HG03039 (cell line): ENCODE data around the gene APBA2.

Experiments
- ATAC-seq: cut with Tn5 transposase; IDR thresholded peaks from one replicate; pipeline ENCODE4 v1.9.1; 2021; ENCODE audit warnings: mild to moderate bottlenecking, moderate library complexity; ENCODE audit not compliant: unreplicated experiment

The APBA2 gene

DNA sequence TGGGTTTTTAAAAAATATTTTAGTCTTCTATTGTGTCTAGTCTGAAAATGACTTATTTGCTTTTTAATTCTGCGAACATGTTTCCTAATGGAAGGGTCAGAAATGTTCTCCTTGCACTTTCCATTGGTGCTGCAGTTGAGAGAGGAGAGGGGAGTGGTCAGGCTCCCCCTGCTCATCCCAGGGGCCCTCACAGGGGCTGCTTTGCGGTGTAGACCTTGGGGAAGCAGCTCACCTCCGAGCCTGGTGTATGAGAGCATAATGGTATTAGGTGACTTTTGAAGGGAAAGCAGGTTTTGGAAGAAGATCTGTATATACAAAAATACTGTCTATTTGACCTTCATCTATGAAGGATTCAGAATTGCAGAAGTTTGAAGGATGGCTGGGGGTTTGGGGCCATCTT lies 28.3 kb downstream of the APBA2 start:
- ATAC-seq, result no peak

- ATAC-seq, result no peak
Observed at GRCh38 chr15:28914483-28915023, 28.8 kb downstream of the APBA2 start.

GRCh38 chr15:28915041-28915810 lies 29.5 kb downstream of the APBA2 start:
- no peak for ATAC-seq

DNA sequence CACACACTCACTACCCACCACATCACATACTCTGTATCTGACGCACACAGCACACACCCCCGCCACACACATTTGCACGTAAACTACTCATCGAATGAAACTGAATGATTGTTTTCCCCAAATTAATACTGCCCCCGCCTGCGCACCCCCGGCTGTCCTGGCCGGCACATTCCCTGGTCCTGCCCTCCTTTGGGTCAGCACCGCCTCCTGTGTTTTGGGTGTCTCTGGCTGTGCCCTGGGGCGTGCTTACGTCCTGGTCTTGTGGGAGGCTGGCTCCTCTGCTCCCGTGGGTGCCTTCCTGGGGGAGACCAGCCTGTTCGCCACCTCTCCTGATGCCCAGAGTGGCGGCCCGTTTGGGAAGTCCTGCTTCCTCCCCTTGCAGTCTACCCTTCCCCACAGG lies 30.2 kb downstream of the APBA2 start:
- ATAC-seq, result no peak

DNA sequence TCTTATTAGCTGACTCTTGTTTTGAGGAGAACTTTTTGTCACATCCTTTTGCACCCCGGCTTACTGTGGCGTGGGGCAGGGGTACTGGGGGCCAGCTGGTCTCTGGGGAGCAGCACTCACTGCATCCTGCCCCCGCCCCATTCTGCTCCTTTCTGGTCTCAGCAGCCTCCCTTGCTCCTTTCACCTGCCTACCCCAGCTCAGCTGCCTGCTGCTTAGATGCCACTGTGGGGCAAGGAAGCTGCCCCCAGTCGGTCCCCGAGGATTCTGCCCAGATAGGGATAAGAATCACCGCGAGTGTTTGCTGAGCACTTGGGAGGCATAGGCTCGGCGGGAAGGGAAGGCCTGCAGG lies 32.0 kb downstream of the APBA2 start:
- no peak for ATAC-seq

DNA sequence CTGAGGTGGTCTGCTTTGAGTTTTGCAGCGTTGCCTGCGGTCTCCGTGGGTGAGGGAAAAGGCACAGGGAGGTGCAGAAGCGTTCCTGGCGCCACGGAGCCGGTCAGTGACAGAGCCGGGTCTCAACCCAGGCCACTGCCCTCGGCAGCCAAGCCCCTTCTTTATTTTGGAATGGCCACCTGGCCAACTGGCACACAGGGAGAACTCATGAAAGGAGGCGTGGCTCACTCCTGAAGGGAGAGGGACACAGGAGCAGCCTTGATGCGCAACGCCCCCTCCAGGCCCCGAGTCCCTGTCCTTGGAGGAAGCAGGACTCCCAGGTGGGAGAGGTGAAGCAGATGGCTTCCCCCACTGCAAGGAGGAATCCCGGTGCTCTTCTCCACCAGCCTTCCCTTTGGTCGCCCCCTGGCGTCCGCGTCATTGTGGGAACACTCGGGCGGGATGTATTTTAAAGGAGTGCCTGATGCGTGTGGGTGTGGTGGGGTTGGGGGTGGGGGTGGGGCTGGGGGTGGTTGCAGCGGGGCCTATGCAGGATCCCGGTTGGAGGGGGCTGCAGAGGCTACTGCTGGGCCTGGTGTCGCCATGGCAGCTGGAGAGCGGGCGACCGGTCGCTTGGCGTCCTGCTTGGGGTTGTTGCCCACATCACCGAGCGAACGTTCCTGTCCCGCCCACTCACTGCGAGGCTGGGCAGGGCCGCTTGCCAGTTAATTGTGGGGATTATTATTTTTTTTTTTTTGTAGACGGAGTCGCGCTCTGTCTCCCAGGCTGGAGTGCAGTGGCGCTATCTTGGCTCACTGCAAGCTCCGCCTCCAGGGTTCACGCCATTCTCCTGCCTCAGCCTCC lies 32.6 kb downstream of the APBA2 start:
- no peak for ATAC-seq

GRCh38 chr15:28919201-28919635 lies 33.4 kb downstream of the APBA2 start:
- no peak for ATAC-seq

- no peak for ATAC-seq
Observed at GRCh38 chr15:28919679-28920655, 34.2 kb downstream of the APBA2 start.

DNA sequence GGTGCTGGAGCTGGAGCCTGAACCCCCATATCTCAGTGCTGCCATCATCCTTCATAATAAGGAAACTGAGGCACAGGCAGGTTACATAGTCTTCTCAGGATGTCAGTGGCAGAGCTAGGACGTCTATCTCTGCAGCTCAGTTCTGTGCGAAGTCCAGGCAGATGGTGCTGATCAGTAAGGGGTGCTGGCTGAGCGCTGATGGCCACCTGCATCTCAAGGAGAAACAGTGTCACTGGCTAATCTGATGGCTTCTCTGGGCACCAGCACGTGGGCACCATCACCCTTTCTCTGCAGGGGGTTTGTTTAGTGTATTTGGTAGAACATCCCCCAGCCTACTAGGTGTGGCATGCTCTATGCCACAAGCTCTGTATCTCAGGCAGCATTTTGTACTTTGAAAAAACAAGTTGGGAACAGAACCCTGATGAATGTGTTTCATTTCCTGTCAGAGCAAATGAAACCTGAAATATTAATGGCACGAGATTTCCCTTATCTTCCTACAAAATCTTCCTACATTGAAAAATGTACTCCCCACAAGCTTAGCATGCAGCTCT lies 35.1 kb downstream of the APBA2 start:
- no peak for ATAC-seq

GRCh38 chr15:28921336-28921735 lies 35.6 kb downstream of the APBA2 start:
- no peak for ATAC-seq

DNA sequence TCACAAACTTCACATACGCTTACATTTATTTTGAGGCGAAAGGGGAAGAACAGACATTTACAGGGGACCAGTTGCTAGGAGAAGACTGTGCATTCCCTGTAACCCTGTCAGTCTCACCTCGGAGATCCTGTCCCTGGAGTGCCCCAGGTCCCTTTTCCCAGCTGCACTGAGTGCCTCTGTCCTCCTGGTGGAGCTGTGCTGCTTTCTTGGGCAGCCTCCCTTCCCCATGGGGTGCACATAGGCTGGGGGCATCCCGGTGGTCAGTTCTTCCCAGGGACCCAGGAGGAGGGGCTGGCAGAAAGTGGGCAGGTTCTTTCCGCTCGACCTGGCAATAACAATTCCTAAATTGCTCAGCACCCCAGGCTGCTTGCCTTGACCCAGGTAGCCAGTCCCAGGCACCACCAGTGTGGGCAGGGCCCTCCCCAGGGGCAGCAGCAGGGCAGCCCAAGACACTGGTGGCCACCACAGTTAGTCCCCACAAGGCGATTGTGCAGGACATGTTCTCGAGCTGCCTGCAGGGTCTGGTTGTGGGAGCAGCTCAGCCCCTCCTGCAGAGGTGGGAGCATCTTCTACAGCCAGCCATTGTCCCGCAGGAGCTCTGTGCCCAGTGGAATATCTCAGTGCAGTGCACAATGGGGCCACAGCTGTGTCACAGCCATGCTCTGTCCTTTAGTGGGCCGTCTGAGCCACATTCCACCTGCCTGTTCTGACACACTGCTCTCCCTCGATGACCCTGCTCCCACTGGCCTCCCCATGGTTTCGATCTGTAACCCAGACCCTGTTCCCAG lies 36.3 kb downstream of the APBA2 start:
- no peak for ATAC-seq

DNA sequence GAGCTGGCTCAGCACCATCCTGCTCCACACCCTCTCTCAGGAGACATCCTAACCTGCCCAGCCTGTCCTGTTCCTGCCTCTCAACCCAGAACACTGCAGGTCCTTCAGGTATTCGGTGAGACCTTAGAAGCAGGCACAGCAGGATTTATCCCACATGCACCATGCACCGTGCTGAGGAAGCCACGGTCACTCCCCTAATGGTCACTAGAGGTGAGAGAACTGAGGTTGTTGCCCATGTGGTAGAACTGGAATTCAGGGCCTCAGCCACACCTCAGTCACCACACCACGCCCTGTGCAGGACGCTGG lies 36.9 kb downstream of the APBA2 start:
- ATAC-seq, result no peak

- ATAC-seq, result no peak
Observed at GRCh38 chr15:28923726-28924280, 38.0 kb downstream of the APBA2 start.

GRCh38 chr15:28927043-28927442 lies 41.3 kb downstream of the APBA2 start:
- no peak for ATAC-seq

DNA sequence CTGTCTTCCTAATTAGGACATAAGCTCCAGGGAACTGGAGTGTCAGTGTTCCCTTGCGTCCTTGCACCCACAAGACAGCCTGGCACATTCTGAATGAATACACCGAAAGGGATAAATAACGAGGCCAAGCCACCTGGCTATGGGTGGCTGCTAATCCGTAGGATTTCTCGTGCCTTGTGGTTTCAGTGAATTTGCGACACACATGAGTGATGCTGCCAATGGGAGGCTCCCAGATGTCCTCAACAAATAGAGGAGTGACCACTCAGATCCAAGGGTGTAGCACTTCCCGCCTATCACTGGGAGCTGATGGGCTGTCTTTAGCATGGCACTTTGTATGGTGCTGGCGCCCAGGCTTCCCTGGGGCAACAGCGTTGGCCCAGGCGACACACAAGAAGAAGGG lies 43.4 kb downstream of the APBA2 start:
- ATAC-seq, result no peak

- no peak for ATAC-seq
Observed at GRCh38 chr15:28930011-28930410, 44.2 kb downstream of the APBA2 start.

- no peak for ATAC-seq
Observed at GRCh38 chr15:28930476-28931291, 44.9 kb downstream of the APBA2 start.

DNA sequence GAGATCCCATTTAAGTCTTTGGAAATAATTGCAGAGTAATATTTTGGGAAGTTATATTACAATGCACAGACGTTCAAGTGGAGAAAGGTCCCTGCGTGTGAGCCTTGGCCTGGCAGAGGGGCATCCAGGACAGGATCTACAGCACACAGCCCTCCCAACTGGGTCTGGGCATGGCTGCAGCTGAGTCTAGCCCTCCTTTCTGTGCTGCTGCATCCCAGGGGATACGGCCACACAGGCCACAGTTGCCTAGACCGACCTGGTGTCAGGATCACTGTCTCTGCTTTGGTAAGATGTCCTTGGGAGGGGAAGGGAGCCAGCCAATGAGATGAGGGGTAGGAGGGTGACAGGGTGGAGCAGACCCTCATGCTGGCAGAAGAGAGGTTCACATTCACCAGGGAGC lies 46.1 kb downstream of the APBA2 start:
- no peak for ATAC-seq

GRCh38 chr15:28932361-28932760 lies 46.6 kb downstream of the APBA2 start:
- ATAC-seq, result no peak
